Stimulated activated CD4-positive, alpha-beta T cell treated with anti-CD3 and anti-CD28 coated beads, Interleukin-4, amount 100 ng/mL, for 24 hours (primary cell): Measurements from ENCODE around the gene AGAP3.

Experiments used
- DNase-seq: peaks from one replicate; pipeline ENCODE4 v3.0.0-alpha.2; 2020

Gene AGAP3

GRCh38 chr7:151110236-151110940 lies 24.1 kb downstream of the AGAP3 start:
- DNase-seq: no peak

DNA sequence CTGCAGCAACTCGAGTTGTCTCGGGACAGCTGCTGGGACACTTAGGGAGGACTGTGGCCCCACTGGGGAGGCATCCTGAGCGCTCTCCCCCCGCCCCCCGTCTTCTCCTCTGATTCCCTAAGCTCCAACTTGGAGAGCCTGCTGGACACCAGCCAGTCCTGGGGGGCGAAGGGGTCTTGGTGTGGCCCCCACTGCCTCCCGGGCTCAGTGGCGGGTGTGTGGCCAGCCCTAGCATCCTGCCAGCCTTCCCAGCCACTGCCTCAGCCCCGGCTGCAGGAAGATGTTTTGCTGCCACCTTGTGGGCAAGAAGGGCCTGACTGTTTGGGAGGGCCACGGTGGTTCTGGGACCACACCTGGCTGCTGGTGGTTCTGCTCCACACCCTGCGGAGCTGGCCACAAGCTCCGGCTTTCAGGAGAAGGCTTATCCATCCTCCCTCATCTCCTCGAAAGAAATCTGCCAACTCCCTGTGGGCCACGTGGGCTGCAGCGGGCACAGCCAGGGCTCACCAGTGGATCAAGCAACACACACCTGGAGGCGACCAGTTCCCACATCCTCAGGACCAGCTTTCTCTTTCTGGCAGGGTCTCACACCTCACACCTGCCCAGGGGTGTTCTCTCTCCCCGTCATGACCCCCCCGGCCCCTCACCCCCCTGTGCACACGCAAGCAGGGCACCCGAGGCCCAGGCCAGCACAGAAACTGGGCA lies 24.8 kb downstream of the AGAP3 start:
- peak; percentile 81 for DNase-seq

DNA sequence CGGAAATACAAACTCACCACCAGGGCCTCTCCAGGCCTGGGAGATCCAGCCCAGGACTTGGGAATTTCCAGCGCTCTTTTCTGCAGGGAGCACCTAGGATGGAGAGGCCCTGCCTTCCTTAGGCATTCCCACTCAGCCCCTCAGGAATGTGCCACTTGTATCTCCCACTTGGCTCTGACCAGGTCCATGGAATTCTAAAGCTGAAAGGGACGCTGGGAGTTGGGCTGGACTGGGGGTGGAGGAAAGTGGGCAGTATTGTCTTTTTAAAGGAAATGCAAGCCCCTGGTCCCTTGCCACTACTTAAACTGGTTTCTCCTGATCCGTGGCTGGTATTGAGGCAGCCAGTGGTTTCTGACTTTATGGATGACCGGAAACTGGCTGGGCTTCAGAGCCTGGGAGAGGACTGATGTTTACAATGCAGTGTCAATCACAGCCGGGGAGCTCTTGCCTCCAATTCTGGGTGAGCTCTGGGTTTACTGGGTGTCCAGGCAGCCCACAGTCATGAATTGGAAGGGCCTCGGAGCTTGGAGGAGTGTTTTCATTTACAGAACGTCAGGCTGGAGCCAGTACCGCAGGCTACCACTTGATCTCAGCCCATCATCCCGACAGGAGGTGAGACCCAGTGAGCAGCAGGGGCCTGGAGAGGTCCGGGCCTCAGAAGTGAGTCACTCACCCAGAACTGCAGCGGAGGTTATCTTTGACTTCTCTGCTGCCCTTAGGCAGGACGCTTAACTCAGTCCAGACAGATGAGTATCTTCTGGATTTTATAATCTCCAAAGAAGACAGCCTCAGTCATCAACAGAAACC lies 27.3 kb downstream of the AGAP3 start:
- no peak for DNase-seq

GRCh38 chr7:151114151-151115090 lies 28.1 kb downstream of the AGAP3 start:
- no peak for DNase-seq

DNA sequence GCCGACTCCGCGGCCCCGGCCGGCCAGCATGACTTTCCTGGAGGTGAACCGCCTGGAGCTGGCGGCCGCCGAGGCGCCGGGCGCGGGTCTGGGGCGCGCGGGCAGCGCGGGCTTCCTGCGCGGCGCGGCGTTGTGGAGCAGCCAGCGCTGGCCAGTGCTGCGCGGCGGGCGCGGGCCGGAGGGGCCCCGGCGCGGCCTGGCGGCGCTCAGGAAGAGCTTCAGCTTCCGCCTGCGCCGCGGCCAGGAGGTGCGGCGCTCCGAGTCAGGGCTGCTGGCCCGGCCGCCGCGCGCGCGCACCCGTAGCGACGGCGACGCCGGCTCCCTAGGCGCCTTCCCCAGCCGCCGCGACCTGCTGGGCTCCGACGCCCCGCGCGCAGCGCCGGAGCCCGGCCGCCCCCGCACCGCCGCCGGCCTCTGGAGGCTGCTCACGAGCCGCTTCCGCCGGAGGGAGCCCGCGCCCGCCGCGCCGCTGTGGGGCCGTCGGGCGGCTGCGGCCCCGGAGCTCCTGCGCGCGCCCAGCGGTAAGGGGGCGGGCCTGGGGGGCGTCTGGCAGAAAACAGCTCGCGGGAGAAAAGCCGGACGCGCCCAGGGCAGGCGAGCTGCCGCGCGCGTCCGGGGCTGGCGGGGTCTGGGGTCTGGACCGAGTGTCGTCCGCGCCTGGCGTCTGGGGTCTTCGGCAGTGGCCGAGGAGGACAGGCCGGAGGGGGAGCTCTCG lies 29.0 kb downstream of the AGAP3 start:
- DNase-seq: peak; percentile 13

GRCh38 chr7:151115836-151116418 lies 29.7 kb downstream of the AGAP3 start:
- no peak for DNase-seq

DNA sequence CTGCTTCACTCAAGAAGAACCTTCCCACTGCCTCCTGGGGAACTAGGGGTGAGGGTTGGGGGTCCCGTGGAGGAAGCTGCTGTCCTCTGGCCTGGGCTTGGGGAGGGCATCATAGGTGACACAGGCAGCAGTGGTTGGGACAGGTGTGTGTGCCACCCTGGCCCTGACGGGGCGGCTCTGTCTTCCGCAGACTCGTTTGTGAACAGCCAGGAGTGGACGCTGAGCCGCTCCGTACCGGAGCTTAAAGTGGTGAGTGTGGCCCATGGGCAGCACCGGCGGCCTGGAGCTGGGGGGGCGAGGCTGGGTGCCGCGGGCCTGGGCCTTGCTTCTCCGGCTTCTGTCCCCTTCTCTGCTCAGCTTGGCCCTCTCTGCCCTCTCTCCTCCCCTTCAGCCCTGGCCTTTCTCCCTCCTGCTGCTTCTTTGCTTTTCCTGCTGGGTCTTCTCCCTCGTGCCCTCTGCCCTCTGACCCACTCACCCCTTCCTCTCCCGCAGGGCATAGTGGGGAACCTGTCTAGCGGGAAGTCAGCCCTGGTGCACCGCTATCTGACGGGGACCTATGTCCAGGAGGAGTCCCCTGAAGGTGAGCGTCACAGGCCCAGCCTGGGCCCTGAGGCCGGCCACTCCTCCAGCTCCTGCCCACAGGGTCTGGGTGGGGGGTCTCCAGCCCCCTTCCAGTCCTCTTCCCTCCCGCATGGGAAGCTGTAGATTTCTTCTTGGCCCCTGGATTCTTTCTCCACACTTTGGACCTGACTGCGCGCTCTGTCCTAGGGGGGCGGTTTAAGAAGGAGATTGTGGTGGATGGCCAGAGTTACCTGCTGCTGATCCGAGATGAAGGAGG lies 30.5 kb downstream of the AGAP3 start:
- DNase-seq: no peak

DNA sequence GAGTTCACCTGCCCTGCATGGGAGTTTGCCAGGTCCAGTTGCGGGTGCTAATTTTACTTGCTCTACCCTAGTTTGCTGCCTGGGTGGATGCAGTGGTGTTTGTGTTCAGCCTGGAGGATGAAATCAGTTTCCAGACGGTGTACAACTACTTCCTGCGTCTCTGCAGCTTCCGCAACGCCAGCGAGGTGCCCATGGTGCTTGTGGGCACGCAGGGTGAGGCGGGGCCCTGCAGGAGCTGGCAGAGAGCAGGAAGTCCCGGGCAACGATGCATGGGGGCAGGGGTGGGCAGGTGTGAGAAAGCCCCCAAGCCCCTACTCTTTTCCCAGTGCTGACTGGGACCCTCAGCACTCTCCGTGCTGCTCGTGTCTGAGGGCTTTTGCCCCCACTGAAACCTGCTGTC lies 31.3 kb downstream of the AGAP3 start:
- DNase-seq: peak; percentile 20

DNA sequence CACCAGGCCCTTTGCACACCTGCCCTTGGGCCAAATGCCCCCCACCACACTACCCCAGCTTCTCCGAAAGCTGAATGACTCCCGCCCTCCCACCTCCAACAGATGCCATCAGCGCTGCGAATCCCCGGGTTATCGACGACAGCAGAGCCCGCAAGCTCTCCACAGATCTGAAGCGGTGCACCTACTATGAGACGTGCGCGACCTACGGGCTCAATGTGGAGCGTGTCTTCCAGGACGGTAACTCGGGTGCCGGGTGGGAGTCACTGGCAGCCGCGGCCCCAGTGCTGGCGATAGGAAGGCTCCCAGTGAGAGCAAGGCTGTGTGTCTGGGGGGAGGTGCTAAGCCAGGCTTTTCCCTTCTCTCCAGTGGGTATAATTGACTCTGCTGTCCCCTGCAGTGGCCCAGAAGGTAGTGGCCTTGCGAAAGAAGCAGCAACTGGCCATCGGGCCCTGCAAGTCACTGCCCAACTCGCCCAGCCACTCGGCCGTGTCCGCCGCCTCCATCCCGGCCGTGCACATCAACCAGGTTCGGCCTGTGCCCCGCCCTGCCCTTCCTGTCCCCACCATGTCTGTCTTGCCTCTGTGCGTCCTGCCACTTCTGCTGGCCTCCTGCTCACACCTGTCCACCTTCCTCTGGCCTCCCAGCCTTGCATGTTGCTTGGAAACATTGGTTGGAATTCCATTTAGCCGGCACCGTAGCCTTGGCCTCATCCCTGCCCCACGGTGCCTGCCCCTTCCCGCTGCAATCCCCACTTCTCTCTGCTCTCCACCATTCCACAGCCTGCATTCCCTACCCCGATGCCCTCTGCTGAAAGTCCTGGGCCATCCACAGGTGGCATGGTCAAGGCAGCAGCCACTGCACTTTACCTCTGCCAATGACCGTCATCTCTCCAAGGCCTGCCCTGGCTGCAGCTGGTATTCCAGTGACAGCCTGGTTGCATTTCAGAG lies 32.1 kb downstream of the AGAP3 start:
- no peak for DNase-seq

DNA sequence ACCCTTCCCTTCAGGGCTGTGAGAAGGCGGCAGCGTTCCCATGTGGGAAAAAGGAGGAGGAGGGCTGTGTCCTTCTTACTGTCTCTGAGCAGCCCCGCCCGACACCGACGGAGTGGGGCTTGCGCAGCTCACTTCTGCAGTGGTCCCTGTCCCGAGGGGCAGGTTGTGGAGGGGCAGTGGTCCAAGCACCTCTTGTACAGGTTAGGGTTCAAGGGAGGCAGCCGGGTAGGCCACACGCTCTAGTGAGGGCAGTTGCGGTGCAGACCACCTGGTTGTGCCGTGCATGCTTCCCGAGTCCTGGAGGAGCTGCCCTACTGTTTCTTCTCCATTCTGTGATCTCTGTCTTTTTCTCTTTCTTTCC lies 32.8 kb downstream of the AGAP3 start:
- DNase-seq: no peak

DNA sequence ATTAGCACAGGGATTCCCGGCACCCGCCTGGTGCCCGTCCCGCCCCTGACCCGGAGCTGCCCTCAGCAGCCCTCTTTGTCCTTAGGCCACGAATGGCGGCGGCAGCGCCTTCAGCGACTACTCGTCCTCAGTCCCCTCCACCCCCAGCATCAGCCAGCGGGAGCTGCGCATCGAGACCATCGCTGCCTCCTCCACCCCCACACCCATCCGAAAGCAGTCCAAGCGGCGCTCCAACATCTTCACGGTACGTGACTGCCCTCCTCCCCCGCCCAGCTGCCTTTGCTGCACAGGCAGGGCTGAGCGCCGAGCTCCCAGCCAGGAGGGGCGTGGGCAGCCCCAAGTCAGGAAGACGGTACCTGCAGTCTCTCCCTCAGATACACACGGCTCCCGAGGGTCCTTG lies 33.6 kb downstream of the AGAP3 start:
- no peak for DNase-seq

DNA sequence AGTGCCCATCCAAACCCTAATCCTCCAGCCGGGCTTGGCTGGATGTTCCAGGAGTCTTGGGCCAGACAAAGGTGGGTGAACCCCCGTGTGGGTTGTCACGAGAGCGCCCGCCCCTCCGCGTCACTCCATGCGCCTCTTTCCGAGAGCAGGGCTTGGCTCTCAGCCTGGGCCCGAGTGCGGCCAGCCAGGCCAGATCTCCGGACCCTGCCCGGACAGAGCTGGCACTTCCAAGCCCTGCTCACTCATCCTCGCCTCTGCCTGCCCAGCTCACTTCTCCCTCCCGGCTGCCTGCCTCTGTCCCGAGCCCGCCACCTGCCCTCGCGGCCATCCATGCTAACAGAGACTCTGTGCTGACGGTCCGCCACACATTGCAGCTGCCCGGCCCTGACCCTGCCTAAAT lies 34.6 kb downstream of the AGAP3 start:
- no peak for DNase-seq

DNA sequence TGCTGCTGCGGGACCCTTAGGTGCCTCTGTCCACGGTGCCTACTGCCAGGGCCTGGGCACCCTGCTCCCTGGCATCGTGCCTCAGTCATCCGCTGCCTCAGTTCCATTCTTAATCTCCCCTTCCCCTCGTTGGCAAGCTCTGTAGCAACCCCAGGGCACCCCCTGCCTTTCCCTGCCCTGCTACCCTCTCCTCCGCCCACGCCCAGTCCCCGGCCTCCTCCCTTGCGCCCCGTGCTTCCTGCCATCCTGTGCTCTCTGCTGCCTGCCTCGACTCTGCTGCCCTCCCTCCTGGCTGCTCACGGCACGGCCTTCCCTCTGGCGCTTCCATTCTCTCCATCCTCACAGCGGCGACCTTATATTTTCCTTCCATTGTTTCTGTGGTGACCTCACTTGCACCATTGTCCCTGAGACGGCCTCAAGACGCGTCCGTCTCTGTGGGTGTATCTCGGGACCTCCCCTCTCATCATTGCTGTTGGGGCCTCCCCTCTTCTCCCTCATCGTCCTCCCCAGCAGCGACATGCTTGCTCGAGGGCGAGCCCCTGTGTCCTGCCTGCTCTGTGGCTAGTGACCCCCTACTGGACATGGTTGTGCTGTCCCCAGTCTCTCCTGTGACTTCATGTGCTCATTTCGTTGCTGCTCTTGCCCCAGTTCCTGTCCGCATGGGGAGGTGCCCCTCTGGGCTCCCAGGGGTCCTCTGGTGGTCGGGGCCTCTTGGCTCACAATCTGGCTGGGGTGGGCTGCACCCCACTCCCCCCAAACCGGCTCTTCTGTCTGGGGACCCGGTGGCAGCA lies 35.3 kb downstream of the AGAP3 start:
- DNase-seq: no peak

- DNase-seq: no peak
Measured at GRCh38 chr7:151122276-151122675, 36.0 kb downstream of the AGAP3 start.

DNA sequence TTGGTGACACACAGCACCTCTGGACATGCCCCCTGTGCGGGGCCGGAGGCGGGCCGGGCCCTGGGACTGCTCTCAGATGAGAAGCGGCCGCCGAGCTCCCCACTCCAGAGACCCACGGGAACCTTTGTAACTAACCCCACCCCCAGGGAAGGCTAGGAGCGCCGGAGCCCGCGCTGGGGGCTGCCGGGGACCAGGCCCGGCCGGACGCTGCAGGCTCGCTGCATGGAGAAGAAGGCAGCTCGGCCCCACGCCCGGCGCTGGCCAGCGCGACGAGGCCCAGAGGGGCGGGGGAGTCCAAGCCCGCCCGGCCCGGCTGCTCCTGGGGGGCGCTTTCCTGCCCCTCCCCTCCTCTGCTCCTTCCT lies 36.5 kb downstream of the AGAP3 start:
- DNase-seq: no peak

DNA sequence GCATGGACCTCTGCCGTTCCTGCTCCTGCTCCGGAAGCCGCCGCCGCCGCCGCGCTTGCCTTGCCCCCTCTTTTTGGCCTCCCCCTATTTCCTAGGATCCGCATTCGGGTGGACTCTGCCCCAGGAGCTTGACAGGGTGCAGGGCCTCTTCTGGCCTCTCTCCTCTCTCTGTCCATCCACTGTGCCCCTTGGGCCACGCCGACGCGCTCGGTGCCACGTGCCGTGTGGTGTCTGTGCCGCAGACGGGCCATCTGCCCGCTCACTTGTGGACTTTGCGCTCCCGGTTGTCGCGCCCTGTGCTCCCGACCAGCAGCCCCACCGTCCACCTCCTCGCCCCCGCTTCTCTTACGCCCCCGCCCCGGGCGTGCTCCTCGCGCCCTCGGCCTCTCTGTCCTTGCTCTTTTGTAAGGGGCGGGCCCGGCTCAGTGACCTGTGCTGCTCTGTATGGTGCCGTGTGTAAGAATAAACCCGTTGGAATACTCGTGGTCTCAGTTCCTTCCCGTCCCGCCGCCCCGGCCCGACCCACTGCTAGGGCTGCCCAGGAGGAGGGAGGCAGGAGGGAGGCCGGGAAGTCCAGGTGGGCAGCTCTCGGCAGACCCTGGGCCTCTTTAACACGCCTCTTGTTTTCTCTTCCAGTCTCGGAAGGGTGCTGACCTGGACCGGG lies 37.0 kb downstream of the AGAP3 start:
- no peak for DNase-seq

GRCh38 chr7:151123822-151124464 lies 37.7 kb downstream of the AGAP3 start:
- DNase-seq: peak; percentile 87

- DNase-seq: no peak
Measured at GRCh38 chr7:151124481-151124880, 38.2 kb downstream of the AGAP3 start.
